GM23338 (cell line): ENCODE results near the gene APMAP. TPM values are rescaled to one million over a fixed set of nuclear protein-coding genes. Genes with fewer than 3 reads are reported as not detected.

Experiments
- ATAC-seq: fragments of 200-7000 bp; cut with Tn5 transposase; 3 replicates; pipeline ENCODE4 v1.9.1; 2020
- DNase-seq: peaks from one replicate; pipeline ENCODE4 v3.0.0-alpha.2; 2015; ENCODE audit warnings: low spot score
- H2AFZ ChIP-seq: fragments of 200-600 bp; sonication (generic); 2 replicates; pipeline ENCODE4 v1.8.0; 2016; ENCODE audit warnings: antibody characterized with exemption, mild to moderate bottlenecking, moderate library complexity
- H3F3A ChIP-seq: fragments of 200-600 bp; sonication (generic); replicated peaks from 2 replicates; pipeline ENCODE4 v1.8.0; 2017; ENCODE audit warnings: antibody characterized with exemption, mixed run types, low read depth
- H3K27ac ChIP-seq: fragments of 200-600 bp; sonication (generic); 2 replicates; pipeline ENCODE4 v1.6.1; 2016; ENCODE audit warnings: low read depth
- H3K27me3 ChIP-seq: fragments of 200-600 bp; sonication (generic); 2 replicates; pipeline ENCODE4 v1.8.0; 2016; ENCODE audit warnings: mild to moderate bottlenecking, mixed run types, moderate library complexity; ENCODE audit not compliant: insufficient read depth
- H3K36me3 ChIP-seq: fragments of 200-600 bp; sonication (generic); 2 replicates; pipeline ENCODE4 v1.8.0; 2016; ENCODE audit warnings: mild to moderate bottlenecking; ENCODE audit not compliant: insufficient read depth
- H3K4me1 ChIP-seq: fragments of 200-600 bp; sonication (generic); 2 replicates; pipeline ENCODE4 v1.8.0; 2016; ENCODE audit warnings: mild to moderate bottlenecking, moderate library complexity; ENCODE audit not compliant: insufficient read depth
- H3K4me2 ChIP-seq: fragments of 200-600 bp; sonication (generic); 2 replicates; pipeline ENCODE4 v1.7.1; 2017; ENCODE audit warnings: mixed run types
- H3K4me3 ChIP-seq: fragments of 200-600 bp; sonication (generic); 2 replicates; pipeline ENCODE4 v1.6.1; 2016; ENCODE audit warnings: mixed run types
- H3K79me2 ChIP-seq: fragments of 200-600 bp; sonication (generic); replicated peaks from 2 replicates; pipeline ENCODE4 v1.8.0; 2017; ENCODE audit warnings: mild to moderate bottlenecking; ENCODE audit not compliant: insufficient read depth
- H3K9me2 ChIP-seq: fragments of 200-600 bp; sonication (generic); 2 replicates; pipeline ENCODE4 v1.8.0; 2017; ENCODE audit not compliant: insufficient read depth
- H4K20me1 ChIP-seq: fragments of 200-600 bp; sonication (generic); replicated peaks from 2 replicates; pipeline ENCODE4 v1.8.0; 2017; ENCODE audit warnings: mild to moderate bottlenecking; ENCODE audit not compliant: insufficient read depth
- H3K27ac Mint-ChIP-seq: 2 replicates; pipeline ENCODE4 v1.8.0; 2020; ENCODE audit warnings: inconsistent platforms, mild to moderate bottlenecking, moderate library complexity, mixed read lengths
- H3K27me3 Mint-ChIP-seq: 3 replicates; pipeline ENCODE4 v1.8.0; 2022; ENCODE audit warnings: low read depth, mild to moderate bottlenecking, moderate library complexity, mixed read lengths, inconsistent platforms; ENCODE audit not compliant: insufficient read depth, poor library complexity
- H3K36me3 Mint-ChIP-seq: 3 replicates; pipeline ENCODE4 v1.8.0; 2021; ENCODE audit warnings: low read depth, mild to moderate bottlenecking, inconsistent platforms, moderate library complexity, mixed read lengths
- H3K4me1 Mint-ChIP-seq: 3 replicates; pipeline ENCODE4 v1.8.0; 2020; ENCODE audit warnings: mild to moderate bottlenecking, inconsistent platforms, mixed read lengths
- H3K4me3 Mint-ChIP-seq: 3 replicates; pipeline ENCODE4 v1.8.0; 2021; ENCODE audit warnings: moderate library complexity, mild to moderate bottlenecking, inconsistent platforms, mixed read lengths
- H3K9me3 Mint-ChIP-seq: 3 replicates; pipeline ENCODE4 v1.8.0; 2020; ENCODE audit warnings: moderate library complexity, mild to moderate bottlenecking, inconsistent platforms, mixed read lengths
- CREB1 ChIP-seq: fragments of 250-450 bp; sonication (Bioruptor Pico); IDR thresholded peaks from 2 replicates; pipeline ENCODE4 v1.5.0; 2020; ENCODE audit warnings: low read depth, mild to moderate bottlenecking, moderate library complexity
- EZH2 ChIP-seq: fragments of 200-600 bp; sonication (generic); IDR thresholded peaks from one replicate; pipeline ENCODE4 v1.8.0; 2017; ENCODE audit warnings: antibody characterized with exemption, mild to moderate bottlenecking, low read depth; ENCODE audit not compliant: unreplicated experiment
- EZH2phosphoT487 ChIP-seq: fragments of 200-600 bp; sonication (generic); IDR thresholded peaks from one replicate; pipeline ENCODE4 v1.8.1; 2018; ENCODE audit warnings: antibody characterized with exemption; ENCODE audit not compliant: unreplicated experiment
- JUNB ChIP-seq: IDR thresholded peaks from one replicate; pipeline ENCODE4 v1.6.1; 2016; ENCODE audit warnings: antibody characterized with exemption; ENCODE audit not compliant: unreplicated experiment
- NANOG ChIP-seq: IDR thresholded peaks from 2 replicates; pipeline ENCODE4 v1.6.1; 2016; ENCODE audit warnings: antibody characterized with exemption, borderline replicate concordance
- POLR2AphosphoS5 ChIP-seq: IDR thresholded peaks from 2 replicates; pipeline ENCODE4 v1.6.1; 2016; ENCODE audit warnings: antibody characterized with exemption, low read depth
- ZNF114 ChIP-seq: fragments of 250-450 bp; sonication (Bioruptor Pico); IDR thresholded peaks from 2 replicates; pipeline ENCODE4 v1.5.0; 2020; ENCODE audit warnings: mild to moderate bottlenecking, moderate library complexity
- polyA plus RNA-seq: library from polyadenylated mRNA; unstranded; fragments of >200 nt; fragmentation: Nextera tagmentation; extraction: Ambion mirVana; gene quantifications from 2 replicates; pipeline ENCODE4 v1.2.1, GENCODE V29; 2016
- total RNA-seq: library from RNA; depleted of rRNA; stranded (reverse); fragments of >200 nt; shearing (Covaris generic); gene quantifications from 2 replicates; pipeline ENCODE4 v1.2.3, GENCODE V29; 2014
- TF ChIP-seq, protein P1 (sequence below): IDR thresholded peaks from one replicate; pipeline ENCODE4 v1.6.1; 2018; ENCODE audit warnings: antibody characterized with exemption; ENCODE audit not compliant: unreplicated experiment
- TF ChIP-seq, protein P2 (sequence below): IDR thresholded peaks from 2 replicates; pipeline ENCODE4 v1.6.1; 2016; ENCODE audit warnings: antibody characterized with exemption
- TF ChIP-seq, protein P3 (sequence below), 2 experiments: fragments of 200-600 bp in 1 of 2; sonication (generic) in 1 of 2; conservative IDR thresholded peaks; 2 replicates each; pipeline versions ENCODE4 v1.5.1 to v1.6.1; 2016 to 2017; ENCODE audit warnings: antibody characterized with exemption in 2 of 2, low read depth in 2 of 2, mild to moderate bottlenecking in 2 of 2, moderate library complexity in 1 of 2

Gene APMAP
- total and polyA plus RNA-seq, 2 experiments from 2014 or later, result 31.7 to 72.3 TPM

DNA sequence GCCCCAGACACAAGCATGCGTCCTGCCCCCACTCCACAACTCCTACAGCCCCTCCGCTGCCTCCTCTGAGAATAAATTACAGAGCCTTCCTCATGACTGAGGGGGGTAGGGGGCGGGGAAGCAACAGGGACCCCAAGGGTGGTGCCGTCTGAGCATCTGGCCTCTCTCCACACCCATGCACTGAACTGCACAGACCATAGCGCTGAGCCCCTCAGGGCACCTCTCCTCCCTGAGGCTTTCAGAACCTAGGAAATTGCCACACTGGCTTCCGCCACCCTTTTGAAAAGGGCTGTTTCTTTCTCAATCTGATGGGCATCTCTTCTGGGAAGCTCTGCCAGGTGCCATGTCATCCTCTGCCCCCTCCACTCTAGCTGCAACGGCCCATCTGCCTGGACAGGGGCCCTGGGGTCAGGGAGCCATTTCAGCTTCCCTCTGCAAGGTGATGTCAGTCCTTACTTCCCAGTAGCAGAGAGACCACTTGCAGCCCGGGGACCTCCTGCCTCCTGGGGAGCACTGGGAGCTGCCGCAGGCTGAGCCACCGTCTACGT lies 40.9 kb downstream of the APMAP start (continued):
- TF ChIP-seq EZH2 (no peak), EZH2phosphoT487 (no peak)
- TF ChIP-seq, protein P1, sequence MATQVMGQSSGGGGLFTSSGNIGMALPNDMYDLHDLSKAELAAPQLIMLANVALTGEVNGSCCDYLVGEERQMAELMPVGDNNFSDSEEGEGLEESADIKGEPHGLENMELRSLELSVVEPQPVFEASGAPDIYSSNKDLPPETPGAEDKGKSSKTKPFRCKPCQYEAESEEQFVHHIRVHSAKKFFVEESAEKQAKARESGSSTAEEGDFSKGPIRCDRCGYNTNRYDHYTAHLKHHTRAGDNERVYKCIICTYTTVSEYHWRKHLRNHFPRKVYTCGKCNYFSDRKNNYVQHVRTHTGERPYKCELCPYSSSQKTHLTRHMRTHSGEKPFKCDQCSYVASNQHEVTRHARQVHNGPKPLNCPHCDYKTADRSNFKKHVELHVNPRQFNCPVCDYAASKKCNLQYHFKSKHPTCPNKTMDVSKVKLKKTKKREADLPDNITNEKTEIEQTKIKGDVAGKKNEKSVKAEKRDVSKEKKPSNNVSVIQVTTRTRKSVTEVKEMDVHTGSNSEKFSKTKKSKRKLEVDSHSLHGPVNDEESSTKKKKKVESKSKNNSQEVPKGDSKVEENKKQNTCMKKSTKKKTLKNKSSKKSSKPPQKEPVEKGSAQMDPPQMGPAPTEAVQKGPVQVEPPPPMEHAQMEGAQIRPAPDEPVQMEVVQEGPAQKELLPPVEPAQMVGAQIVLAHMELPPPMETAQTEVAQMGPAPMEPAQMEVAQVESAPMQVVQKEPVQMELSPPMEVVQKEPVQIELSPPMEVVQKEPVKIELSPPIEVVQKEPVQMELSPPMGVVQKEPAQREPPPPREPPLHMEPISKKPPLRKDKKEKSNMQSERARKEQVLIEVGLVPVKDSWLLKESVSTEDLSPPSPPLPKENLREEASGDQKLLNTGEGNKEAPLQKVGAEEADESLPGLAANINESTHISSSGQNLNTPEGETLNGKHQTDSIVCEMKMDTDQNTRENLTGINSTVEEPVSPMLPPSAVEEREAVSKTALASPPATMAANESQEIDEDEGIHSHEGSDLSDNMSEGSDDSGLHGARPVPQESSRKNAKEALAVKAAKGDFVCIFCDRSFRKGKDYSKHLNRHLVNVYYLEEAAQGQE, result no peak

DNA sequence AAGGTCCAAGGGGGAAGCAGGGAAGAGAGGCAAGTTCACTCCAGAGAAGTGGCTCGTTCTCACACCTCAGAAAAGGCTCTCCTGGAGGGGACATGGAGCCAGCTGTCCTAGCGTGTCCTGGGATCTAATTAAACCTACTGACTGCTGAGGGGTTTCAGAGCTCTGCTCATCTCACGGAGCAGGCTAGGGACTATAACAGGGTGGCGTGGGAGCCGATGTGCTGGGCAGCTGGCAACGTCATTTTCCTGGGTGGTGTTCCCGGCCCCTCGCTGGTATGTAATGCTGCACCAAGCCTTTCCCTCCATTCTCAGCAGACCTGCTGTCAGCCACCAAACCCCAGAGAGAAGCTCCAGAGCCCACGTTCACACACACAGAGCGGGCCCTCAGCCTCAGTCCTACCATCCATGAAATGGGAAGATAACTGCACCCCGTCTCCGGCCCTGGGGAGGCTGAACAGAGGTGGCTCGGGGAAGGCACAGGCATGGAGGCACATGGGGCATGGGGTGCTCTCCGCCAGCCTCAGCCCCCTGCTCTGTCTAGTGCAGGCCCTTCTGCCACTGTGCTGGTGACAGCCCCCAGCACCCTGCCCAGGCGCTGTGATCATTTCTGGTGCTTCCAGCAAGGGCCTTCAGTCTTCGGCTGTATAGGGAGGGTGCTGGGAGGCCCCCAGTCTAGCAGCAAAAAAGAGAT lies 41.6 kb downstream of the APMAP start:
- Mint-ChIP-seq H3K4me3 (no peak overlapping the region), H3K36me3 (peaks cover 3% of the 10 kb centered on the region; the same call in 1 of the 3 replicates), H3K27ac (no peak overlapping the region), H3K4me1 (peaks cover 9% of the 10 kb centered on the region; the same call in 2 of the 3 replicates), H3K27me3 (peaks cover 6% of the 10 kb centered on the region), H3K9me3 (peaks cover 12% of the 10 kb centered on the region)
- H4K20me1 ChIP-seq, result no peaks in the 10 kb centered on the region
- no peaks in the 10 kb centered on the region for H3K36me3 ChIP-seq
- TF ChIP-seq, protein P2, sequence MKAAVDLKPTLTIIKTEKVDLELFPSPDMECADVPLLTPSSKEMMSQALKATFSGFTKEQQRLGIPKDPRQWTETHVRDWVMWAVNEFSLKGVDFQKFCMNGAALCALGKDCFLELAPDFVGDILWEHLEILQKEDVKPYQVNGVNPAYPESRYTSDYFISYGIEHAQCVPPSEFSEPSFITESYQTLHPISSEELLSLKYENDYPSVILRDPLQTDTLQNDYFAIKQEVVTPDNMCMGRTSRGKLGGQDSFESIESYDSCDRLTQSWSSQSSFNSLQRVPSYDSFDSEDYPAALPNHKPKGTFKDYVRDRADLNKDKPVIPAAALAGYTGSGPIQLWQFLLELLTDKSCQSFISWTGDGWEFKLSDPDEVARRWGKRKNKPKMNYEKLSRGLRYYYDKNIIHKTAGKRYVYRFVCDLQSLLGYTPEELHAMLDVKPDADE, result no peak
- TF ChIP-seq CREB1 (CRISPR knock-in tag) (no peak), JUNB (no peak), POLR2AphosphoS5 (no peak), EZH2 (no peak), NANOG (no peak), ZNF114 (CRISPR knock-in tag) (no peak), EZH2phosphoT487 (no peak)
- TF ChIP-seq, protein P1, result no peak
- TF ChIP-seq, protein P3, sequence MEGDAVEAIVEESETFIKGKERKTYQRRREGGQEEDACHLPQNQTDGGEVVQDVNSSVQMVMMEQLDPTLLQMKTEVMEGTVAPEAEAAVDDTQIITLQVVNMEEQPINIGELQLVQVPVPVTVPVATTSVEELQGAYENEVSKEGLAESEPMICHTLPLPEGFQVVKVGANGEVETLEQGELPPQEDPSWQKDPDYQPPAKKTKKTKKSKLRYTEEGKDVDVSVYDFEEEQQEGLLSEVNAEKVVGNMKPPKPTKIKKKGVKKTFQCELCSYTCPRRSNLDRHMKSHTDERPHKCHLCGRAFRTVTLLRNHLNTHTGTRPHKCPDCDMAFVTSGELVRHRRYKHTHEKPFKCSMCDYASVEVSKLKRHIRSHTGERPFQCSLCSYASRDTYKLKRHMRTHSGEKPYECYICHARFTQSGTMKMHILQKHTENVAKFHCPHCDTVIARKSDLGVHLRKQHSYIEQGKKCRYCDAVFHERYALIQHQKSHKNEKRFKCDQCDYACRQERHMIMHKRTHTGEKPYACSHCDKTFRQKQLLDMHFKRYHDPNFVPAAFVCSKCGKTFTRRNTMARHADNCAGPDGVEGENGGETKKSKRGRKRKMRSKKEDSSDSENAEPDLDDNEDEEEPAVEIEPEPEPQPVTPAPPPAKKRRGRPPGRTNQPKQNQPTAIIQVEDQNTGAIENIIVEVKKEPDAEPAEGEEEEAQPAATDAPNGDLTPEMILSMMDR (conservative IDR thresholded peaks at IDR 0.05; ENCODE audit: low read depth in 2 of 2), result no peak
- no peak overlapping the region for H2AFZ ChIP-seq
- no peaks in the 10 kb centered on the region for H3F3A ChIP-seq
- H3K27me3 ChIP-seq, result no peaks in the 10 kb centered on the region
- H3K9me2 ChIP-seq, result no peaks in the 10 kb centered on the region
- H3K79me2 ChIP-seq, result no peaks in the 10 kb centered on the region
- no peak overlapping the region for H3K4me2 ChIP-seq
- H3K4me3 ChIP-seq, result no peak overlapping the region
- DNase-seq, result no peak
- no peaks in the 10 kb centered on the region for H3K4me1 ChIP-seq
- ATAC-seq, result no peak
- no peak overlapping the region for H3K27ac ChIP-seq
